IPS-18a (cell line): Measurements from ENCODE around the gene SERPINB1.
A peak's percentile ranks its signal among the peaks of the same experiment; 100 is the strongest.

Experiments used
- H3K27ac ChIP-seq: one replicate; pipeline ENCODE4 v1.5.1; 2013; ENCODE audit warnings: low read length
- H3K27me3 ChIP-seq: one replicate; pipeline ENCODE4 v1.6.1; 2013; ENCODE audit warnings: mild to moderate bottlenecking, low read length; ENCODE audit not compliant: control insufficient read depth, insufficient read depth
- H3K36me3 ChIP-seq: one replicate; pipeline ENCODE4 v1.6.1; 2013; ENCODE audit warnings: low read depth, low read length; ENCODE audit not compliant: control insufficient read depth
- H3K4me1 ChIP-seq: one replicate; pipeline ENCODE4 v1.6.1; 2013; ENCODE audit warnings: low read depth, low read length; ENCODE audit not compliant: control insufficient read depth
- H3K4me3 ChIP-seq: one replicate; pipeline ENCODE4 v1.5.1; 2013; ENCODE audit warnings: low read length
- H3K9ac ChIP-seq: one replicate; pipeline ENCODE4 v1.6.1; 2013; ENCODE audit warnings: mild to moderate bottlenecking, low read length, moderate library complexity
- H3K9me3 ChIP-seq: one replicate; pipeline ENCODE4 v1.6.1; 2013; ENCODE audit warnings: low read depth, low read length; ENCODE audit not compliant: control insufficient read depth

SERPINB1 gene

GRCh38 chr6:2839982-2840748 lies 1.5 kb downstream of the SERPINB1 start:
- peak overlapping the region; percentile 65 for H3K4me3 ChIP-seq
- no peak overlapping the region for H3K9ac ChIP-seq
- H3K36me3 ChIP-seq = no peaks in the 10 kb centered on the region
- H3K27ac ChIP-seq = no peak overlapping the region
- H3K9me3 ChIP-seq = no peaks in the 10 kb centered on the region
- H3K27me3 ChIP-seq = no peaks in the 10 kb centered on the region
- peaks cover 9% of the 10 kb centered on the region for H3K4me1 ChIP-seq

GRCh38 chr6:2839195-2839981 lies 2.3 kb downstream of the SERPINB1 start:
- Histone ChIP-seq H3K9ac (no peak overlapping the region), H3K9me3 (no peaks in the 10 kb centered on the region), H3K27me3 (no peaks in the 10 kb centered on the region), H3K27ac (no peak overlapping the region), H3K4me3 (no peak overlapping the region), H3K36me3 (no peaks in the 10 kb centered on the region), H3K4me1 (peaks cover 9% of the 10 kb centered on the region)

- no peak overlapping the region for H3K9ac ChIP-seq
- no peaks in the 10 kb centered on the region for H3K36me3 ChIP-seq
- no peak overlapping the region for H3K27ac ChIP-seq
- H3K4me3 ChIP-seq = no peak overlapping the region
- H3K4me1 ChIP-seq = peaks cover 9% of the 10 kb centered on the region
- no peaks in the 10 kb centered on the region for H3K9me3 ChIP-seq
- no peaks in the 10 kb centered on the region for H3K27me3 ChIP-seq
Observed at GRCh38 chr6:2838251-2838650, 3.4 kb downstream of the SERPINB1 start.

- Histone ChIP-seq H3K36me3 (no peaks in the 10 kb centered on the region), H3K4me3 (no peak overlapping the region), H3K4me1 (no peaks in the 10 kb centered on the region), H3K27ac (no peak overlapping the region), H3K9ac (no peak overlapping the region), H3K27me3 (no peaks in the 10 kb centered on the region), H3K9me3 (no peaks in the 10 kb centered on the region)
Observed at GRCh38 chr6:2834262-2834661, 7.4 kb downstream of the SERPINB1 start.

- Histone ChIP-seq H3K27ac (no peak overlapping the region), H3K36me3 (no peaks in the 10 kb centered on the region), H3K4me3 (no peak overlapping the region), H3K4me1 (no peaks in the 10 kb centered on the region), H3K27me3 (no peaks in the 10 kb centered on the region), H3K9ac (no peak overlapping the region), H3K9me3 (no peaks in the 10 kb centered on the region)
Observed at GRCh38 chr6:2831392-2831791, 10.3 kb downstream of the SERPINB1 start.

- Histone ChIP-seq H3K4me1 (no peaks in the 10 kb centered on the region), H3K36me3 (no peaks in the 10 kb centered on the region), H3K27ac (no peak overlapping the region), H3K27me3 (no peaks in the 10 kb centered on the region), H3K9ac (no peak overlapping the region), H3K9me3 (no peaks in the 10 kb centered on the region), H3K4me3 (no peak overlapping the region)
Observed at GRCh38 chr6:2830183-2830582, 11.5 kb downstream of the SERPINB1 start.

GRCh38 chr6:2829253-2829652 lies 12.4 kb downstream of the SERPINB1 start:
- Histone ChIP-seq H3K36me3 (no peaks in the 10 kb centered on the region), H3K27me3 (no peaks in the 10 kb centered on the region), H3K4me1 (no peaks in the 10 kb centered on the region), H3K9me3 (no peaks in the 10 kb centered on the region), H3K4me3 (no peak overlapping the region), H3K27ac (no peak overlapping the region), H3K9ac (no peak overlapping the region)

GRCh38 chr6:2828629-2829028 lies 13.0 kb downstream of the SERPINB1 start:
- Histone ChIP-seq H3K9ac (no peak overlapping the region), H3K27ac (no peak overlapping the region), H3K27me3 (no peaks in the 10 kb centered on the region), H3K9me3 (no peaks in the 10 kb centered on the region), H3K4me3 (no peak overlapping the region), H3K4me1 (no peaks in the 10 kb centered on the region), H3K36me3 (no peaks in the 10 kb centered on the region)

- H3K4me3 ChIP-seq = no peak overlapping the region
- no peaks in the 10 kb centered on the region for H3K9me3 ChIP-seq
- no peak overlapping the region for H3K9ac ChIP-seq
- no peaks in the 10 kb centered on the region for H3K27me3 ChIP-seq
- H3K27ac ChIP-seq = no peak overlapping the region
- H3K4me1 ChIP-seq = no peaks in the 10 kb centered on the region
- no peaks in the 10 kb centered on the region for H3K36me3 ChIP-seq
Observed at GRCh38 chr6:2827142-2827541, 14.5 kb downstream of the SERPINB1 start.

GRCh38 chr6:2826131-2826530 lies 15.5 kb downstream of the SERPINB1 start:
- no peak overlapping the region for H3K9ac ChIP-seq
- H3K27me3 ChIP-seq = no peaks in the 10 kb centered on the region

GRCh38 chr6:2823104-2823850 lies 18.4 kb downstream of the SERPINB1 start:
- Histone ChIP-seq H3K27ac (no peak overlapping the region), H3K4me1 (no peaks in the 10 kb centered on the region), H3K36me3 (no peaks in the 10 kb centered on the region), H3K4me3 (no peak overlapping the region), H3K27me3 (no peaks in the 10 kb centered on the region), H3K9me3 (no peaks in the 10 kb centered on the region), H3K9ac (no peak overlapping the region)

More at GRCh38 chr6:2826131-2826530, 15.5 kb downstream of the SERPINB1 start:
- Histone ChIP-seq H3K36me3 (no peaks in the 10 kb centered on the region), H3K4me3 (no peak overlapping the region), H3K4me1 (no peaks in the 10 kb centered on the region), H3K9me3 (no peaks in the 10 kb centered on the region), H3K27ac (no peak overlapping the region)
